UCSD-AML1 (cell line): Measurements from ENCODE around the gene SERPINB13.

Source experiments
- DNase-seq: peaks from one replicate; lab custom pipeline; 2025; ENCODE audit not compliant: unreplicated experiment; lab: John Stamatoyannopoulos, UW

Gene SERPINB13, protein sequence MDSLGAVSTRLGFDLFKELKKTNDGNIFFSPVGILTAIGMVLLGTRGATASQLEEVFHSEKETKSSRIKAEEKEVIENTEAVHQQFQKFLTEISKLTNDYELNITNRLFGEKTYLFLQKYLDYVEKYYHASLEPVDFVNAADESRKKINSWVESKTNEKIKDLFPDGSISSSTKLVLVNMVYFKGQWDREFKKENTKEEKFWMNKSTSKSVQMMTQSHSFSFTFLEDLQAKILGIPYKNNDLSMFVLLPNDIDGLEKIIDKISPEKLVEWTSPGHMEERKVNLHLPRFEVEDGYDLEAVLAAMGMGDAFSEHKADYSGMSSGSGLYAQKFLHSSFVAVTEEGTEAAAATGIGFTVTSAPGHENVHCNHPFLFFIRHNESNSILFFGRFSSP

GRCh38 chr18:63586966-63587365 lies at the start of gene SERPINB13:
TSS of gene SERPINB13 (plus strand) at chr18:63587343. CDS start at chr18:63588668, 1,325 bp downstream.
- DNase-seq = no peak

DNA sequence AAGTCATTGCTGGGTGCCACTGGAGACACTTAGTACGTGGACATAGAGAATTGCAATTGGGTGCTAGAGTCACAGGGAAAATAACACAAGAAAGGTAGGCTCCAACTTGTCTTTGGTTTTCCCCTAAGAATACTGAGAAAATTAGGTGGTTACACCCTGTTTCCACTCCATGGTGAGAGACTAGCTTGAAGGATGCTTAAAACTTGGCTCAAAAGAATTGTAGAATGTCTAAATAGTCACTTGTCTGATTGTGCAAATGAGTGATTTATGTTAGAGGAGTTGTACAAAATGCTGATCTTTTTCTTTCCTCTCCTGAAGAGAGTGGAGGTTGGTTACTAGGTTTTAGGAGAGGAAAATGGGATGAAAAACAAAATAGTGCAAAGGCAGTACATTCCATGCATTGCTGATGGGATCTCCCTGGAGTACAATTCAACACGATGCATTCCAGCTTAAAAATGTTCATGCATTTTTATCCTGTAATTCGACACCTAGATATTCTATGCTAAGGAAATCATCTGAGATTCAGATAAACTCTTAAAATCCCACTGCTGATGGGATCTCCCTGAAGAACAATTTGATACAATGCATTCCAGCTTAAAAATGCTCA lies 47.1 kb upstream of the SERPINB13 start:
- DNase-seq = no peak

GRCh38 chr18:63542069-63542468 lies 45.1 kb upstream of the SERPINB13 start, which contains the start of gene SERPINB12:
TSS of gene SERPINB12 (plus strand) at chr18:63542369. CDS start at chr18:63556160, 13,791 bp downstream.
- no peak for DNase-seq

GRCh38 chr18:63544017-63544416 lies 43.1 kb upstream of the SERPINB13 start:
- no peak for DNase-seq

DNA sequence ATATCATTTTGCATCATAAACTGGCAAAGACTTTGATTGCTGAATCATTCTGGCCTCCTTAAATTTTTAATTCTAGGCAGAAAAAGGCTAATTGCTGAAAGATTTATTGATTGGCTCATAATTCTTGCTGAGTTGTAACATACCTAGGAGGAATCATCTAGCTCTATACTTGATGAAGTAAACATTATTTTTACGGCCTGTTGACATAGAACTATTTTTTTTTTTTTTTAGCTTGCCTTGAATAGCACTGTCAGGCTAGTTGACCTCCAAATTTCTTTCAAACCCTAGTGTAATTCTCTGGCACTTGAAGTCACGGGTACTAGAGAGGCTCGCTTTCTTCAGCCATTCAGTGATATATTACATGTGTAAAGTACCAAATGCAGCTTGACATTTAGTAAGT lies 42.1 kb upstream of the SERPINB13 start:
- no peak for DNase-seq

DNA sequence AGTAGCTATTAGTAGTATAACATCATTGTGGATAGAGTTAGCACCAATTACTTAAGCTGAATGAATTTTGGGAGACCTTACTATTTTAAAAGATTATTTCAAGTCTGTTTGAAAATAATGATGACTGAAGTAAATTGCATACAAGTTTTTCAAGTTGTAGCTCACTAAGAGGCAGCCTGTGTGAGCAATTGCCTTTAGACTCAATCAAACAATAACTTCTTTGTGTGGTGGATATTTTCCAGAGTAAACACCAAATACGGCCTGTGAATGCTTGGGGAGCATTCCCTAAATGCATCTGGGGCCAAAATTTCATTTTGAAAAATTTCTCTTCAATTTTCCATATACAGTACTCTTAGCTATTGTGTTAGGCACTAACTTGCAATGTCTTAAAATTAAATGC lies 37.1 kb upstream of the SERPINB13 start:
- DNase-seq = no peak

DNA sequence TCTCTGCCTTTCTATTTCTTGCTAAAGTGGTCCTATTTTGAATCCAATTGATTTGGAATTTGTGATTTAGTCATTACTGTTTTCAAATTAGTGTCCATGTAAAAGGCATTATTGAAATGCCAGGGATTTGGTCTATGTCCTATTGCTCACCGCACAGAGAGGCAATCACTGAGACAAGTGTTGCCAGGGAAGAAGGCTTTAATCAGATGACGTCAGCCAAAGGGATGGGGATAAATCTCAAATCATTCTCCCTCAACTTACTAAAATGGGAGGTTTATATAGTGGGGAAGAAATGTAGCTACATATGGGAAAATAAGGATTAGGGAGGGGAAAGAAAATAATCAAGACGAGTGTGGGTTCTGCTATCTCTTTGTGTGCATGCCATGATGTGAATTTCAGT lies 35.4 kb upstream of the SERPINB13 start:
- DNase-seq = no peak

DNA sequence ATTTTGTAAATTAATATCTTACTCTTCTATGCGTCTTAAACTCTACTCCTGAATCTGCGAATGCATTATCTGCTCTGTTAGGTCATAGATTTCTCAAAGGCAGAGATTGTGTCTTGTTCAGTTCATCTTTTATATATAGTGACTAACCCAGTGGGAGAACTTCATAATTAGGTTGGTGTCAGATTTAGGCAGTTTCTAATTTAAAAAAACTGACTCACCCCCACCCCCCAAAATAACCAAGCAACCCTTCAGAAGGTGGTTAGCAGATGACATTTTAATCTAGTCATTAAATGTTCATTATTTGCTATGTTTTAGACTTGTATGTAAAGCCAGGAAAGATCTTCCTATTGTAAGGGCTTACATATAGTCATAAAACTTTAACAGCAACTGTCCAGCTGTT lies 34.6 kb upstream of the SERPINB13 start:
- DNase-seq = no peak

- no peak for DNase-seq
These were observed 34.1 kb upstream of the SERPINB13 start for GRCh38 chr18:63553081-63553480.

DNA sequence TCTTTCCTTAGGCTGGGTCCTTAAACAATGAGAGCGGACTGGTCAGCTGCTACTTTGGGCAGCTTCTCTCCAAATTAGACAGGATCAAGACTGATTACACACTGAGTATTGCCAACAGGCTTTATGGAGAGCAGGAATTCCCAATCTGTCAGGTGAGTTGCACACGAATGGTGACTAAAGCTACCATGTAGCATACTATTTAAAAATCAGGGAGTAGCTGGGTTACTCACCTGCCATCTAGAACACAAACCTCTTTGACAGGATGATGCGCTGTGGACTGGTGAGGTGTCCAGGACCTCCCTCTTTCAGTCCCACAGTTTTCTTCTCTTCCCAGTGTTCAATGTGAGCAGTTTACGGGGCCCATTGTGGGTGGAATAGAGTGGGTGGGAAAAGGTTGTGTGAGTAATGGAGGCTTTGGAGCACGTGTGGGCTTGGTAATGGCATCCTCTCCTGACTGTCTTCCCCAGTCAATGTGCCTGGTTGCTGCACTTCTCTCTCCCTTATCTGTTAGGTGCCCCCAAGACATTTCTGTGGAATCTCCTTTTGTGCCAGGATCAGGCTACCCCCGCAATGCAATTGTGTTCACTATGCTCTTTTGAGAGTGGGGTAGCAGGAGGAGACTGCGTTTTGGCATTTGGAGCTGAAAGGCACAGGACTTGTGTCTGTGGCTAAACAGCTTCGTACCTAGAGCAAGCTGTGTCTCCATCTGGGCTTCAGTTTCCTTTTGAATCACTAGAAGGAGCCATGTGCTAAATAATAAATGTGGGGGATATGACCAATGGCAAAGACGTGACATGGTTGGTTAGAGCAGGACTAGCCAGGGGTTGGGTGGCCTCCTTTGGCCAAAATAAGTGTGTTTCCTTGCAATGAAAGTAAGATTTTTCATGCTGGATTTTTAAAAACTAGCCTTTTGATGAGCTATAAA lies 27.3 kb upstream of the SERPINB13 start:
- DNase-seq = no peak

DNA sequence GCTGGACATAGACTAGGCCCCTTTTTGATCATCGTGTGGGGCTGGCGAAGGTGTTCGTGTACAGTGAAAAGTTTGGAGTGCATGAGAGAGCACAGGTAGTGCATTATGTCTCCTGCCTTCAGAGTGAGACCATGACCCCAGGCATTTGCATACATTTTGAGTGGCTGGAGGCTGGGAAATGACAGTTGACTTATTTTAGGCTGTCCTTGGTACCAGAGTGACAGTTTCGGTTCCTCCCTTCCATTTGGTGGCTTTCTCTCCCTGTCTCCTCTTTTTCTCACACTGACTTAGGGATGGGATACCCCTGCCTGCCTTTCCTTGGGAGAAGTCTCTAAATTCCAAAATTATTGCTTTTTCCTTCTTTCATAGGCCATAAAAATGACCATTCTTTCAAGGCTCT lies 24.9 kb upstream of the SERPINB13 start:
- DNase-seq = no peak

DNA sequence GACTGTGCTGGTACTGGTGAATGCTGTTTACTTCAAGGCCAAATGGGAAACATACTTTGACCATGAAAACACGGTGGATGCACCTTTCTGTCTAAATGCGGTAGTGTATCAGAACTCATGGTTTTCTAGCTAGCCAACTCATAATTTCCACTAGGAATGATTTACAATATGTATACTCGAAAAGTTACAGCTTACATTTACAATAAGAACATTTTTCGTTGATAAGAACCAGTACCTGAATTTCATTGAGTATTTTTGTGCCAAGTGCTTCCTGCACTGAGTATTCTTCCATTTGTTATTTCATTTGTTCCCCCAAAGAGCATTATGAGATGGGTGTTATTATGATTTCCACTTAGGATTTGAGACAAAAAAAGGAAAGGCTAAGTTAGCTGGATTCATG lies 23.1 kb upstream of the SERPINB13 start:
- no peak for DNase-seq

- DNase-seq = no peak
These were observed 22.6 kb upstream of the SERPINB13 start for GRCh38 chr18:63564561-63564960.

DNA sequence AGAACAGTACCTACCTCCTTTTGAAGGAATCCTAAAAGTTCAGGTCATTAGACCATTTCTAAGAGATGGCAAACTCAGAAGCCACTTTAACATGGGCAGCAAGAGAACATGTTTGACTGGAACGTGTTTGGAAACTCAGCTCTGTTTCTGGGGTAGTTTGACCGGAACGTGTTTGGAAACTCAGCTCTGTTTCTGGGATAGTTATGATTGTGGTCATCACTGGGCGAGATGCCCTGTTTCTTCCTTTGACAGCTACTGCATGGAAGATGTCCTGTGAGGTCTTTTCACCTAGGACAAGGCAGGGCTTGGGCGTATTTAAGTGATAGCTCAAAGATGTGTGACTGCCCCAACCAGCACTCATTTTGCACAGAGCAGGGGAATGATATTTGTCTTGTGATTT lies 19.9 kb upstream of the SERPINB13 start:
- DNase-seq = no peak

- DNase-seq = no peak
These were observed 19.3 kb upstream of the SERPINB13 start for GRCh38 chr18:63567825-63568224.

DNA sequence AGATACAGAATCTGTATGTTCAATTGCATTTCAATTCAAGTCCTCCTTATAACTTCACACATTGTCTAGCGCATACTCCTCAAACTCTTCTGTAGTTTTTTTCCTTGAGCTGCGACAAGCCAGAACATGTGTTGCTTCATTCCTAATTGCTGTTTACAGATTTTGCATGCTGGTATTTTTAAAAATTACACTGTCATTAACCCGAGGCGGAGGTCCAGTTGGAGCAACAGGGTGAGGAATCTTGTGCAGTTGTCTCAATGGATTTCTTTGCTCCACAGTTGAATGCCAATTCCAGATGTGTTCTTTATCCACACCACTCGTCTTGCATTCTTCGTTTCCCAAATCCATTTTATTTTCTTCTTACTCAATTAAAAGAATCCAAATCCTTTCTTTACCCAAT lies 16.4 kb upstream of the SERPINB13 start:
- DNase-seq = no peak

DNA sequence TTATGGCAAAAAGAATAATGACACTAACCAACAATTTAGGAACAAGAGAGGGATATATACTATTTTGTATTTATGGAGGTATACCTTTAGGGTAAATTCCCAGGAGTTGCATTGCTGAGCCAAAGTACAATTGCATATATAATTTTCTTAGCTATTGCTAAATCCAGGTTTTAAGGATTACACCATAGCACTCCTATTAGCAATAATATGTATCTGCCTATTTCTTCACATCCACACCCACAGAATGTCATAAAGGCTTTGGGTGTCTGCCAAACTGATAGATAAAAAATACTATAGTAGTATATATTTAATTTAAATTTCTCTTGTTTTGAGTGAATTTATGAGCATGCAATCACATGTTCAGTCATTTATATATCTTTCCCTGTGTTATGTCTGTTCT lies 11.5 kb upstream of the SERPINB13 start:
- DNase-seq = no peak

DNA sequence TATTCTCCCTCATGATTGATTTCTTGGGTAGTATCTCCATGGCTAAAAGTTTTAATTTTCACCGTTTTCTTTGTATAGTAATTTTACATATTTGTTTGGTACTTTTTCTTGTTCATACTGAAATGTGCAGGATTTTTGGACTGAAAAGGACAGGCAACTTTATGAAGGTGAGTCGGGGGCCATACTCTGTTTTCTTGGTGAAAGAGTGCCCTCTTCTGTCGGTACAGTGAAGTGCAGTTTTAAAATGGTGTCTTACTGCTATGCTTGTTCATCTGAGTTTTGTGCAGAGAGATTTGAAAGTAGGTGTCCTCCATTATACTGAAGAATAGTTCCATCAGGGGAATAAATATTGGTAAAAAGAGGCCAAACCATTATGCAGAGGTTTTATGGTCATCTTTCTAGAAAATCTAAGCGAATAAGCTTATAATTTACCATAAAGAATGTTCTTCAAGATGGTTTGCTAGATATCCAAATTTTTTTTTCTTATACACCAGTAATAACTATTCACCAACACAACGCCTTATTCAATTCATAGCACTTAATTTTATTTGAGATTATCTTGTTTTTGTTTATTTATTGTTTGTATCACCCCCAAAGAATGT lies 8.7 kb upstream of the SERPINB13 start:
- DNase-seq = no peak

GRCh38 chr18:63579616-63580015 lies 7.5 kb upstream of the SERPINB13 start:
- no peak for DNase-seq

DNA sequence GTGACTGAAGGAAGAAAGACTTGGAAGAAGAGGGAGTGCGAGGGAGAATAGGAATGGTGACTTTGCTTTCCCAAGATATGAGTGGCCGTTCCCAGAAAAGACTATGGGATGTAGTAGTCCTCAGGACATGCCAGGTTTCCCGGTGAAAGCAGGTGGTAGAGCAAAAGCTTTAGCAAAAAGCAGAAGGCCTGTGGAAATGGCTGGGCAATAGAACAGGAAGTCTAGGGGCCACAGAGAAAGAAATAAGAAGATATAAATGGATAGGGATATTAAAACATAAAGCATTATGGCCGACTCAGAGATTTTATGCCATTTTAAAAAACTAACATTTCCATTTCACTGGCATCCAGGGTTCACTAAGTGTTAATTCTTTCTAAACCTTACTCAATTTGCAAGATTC lies 1.2 kb upstream of the SERPINB13 start:
- DNase-seq = no peak

DNA sequence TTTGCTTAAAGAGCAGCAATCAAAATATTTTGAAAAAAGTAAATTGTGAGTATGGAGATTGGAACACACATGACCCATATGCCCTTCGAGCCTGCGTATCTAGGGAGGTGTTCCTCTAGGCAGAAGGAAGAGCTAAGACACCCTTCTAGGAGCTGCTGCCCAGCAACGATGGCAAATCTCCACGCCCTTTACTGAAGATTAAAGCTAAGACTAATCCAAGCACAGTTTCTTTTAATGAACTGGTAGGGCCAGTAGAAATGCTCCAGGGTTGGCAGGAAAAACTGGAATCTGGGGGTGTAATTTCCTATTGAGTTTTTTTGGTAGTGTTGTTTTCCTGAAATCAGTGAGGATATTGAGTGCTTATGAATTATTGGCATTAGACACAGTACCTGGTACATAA lies 712 bp upstream of the SERPINB13 start:
- no peak for DNase-seq
